Measurements from ENCODE around the gene ACTMAP.
"Not testable (repeated sequence)": the region's sequence is repeated elsewhere in the genome, so short reads cannot be mapped to it uniquely, and the experiment has no call there.

Gene ACTMAP

GRCh38 chr19:40743926-40744325 lies 6.4 kb downstream of the ACTMAP start:
- DNase-seq (ENCODE audit: low read depth in 2 of 2), result no peak

GRCh38 chr19:40742886-40743285 lies 7.4 kb downstream of the ACTMAP start:
- DNase-seq (ENCODE audit: low read depth in 2 of 2), result no peak

GRCh38 chr19:40742477-40742876 lies 7.8 kb downstream of the ACTMAP start:
- no peak for DNase-seq (ENCODE audit: low read depth in 2 of 2)

GRCh38 chr19:40741527-40742390 lies 8.5 kb downstream of the ACTMAP start:
- no peak for DNase-seq (ENCODE audit: low read depth in 2 of 2)

GRCh38 chr19:40740747-40741146 lies 9.5 kb downstream of the ACTMAP start:
- DNase-seq (ENCODE audit: low read depth in 2 of 2), result no peak

GRCh38 chr19:40739871-40740703 lies 10.2 kb downstream of the ACTMAP start:
- DNase-seq (ENCODE audit: low read depth in 2 of 2), result no peak

- no peak for DNase-seq (ENCODE audit: low read depth in 2 of 2)
Measured at GRCh38 chr19:40739030-40739839, 11.0 kb downstream of the ACTMAP start.

GRCh38 chr19:40737102-40737644 lies 13.1 kb downstream of the ACTMAP start:
- no peak for DNase-seq (ENCODE audit: low read depth in 2 of 2)

- DNase-seq (ENCODE audit: low read depth in 2 of 2), result no peak
Measured at GRCh38 chr19:40736661-40737060, 13.6 kb downstream of the ACTMAP start.

GRCh38 chr19:40735013-40735771 lies 15.1 kb downstream of the ACTMAP start:
- no peak for DNase-seq (ENCODE audit: low read depth in 2 of 2)

GRCh38 chr19:40733149-40733548 lies 17.1 kb downstream of the ACTMAP start:
- DNase-seq (ENCODE audit: low read depth in 2 of 2), result no peak

- not testable (repeated sequence) for DNase-seq (ENCODE audit: low read depth in 2 of 2)
Measured at GRCh38 chr19:40732304-40732703, 18.0 kb downstream of the ACTMAP start.

- not testable (repeated sequence) for DNase-seq (ENCODE audit: low read depth in 2 of 2)
Measured at GRCh38 chr19:40730065-40730464, 20.2 kb downstream of the ACTMAP start.

- DNase-seq (ENCODE audit: low read depth in 2 of 2), result no peak
Measured at GRCh38 chr19:40726279-40726678, 24.0 kb downstream of the ACTMAP start.

GRCh38 chr19:40724855-40725254 lies 25.4 kb downstream of the ACTMAP start:
- DNase-seq (ENCODE audit: low read depth in 2 of 2), result no peak

- DNase-seq (ENCODE audit: low read depth in 2 of 2), result no peak
Measured at GRCh38 chr19:40724315-40724714, 26.0 kb downstream of the ACTMAP start.

- no peak for DNase-seq (ENCODE audit: low read depth in 2 of 2)
Measured at GRCh38 chr19:40723661-40724254, 26.5 kb downstream of the ACTMAP start.

- no peak for DNase-seq (ENCODE audit: low read depth in 2 of 2)
Measured at GRCh38 chr19:40721936-40722661, 28.2 kb downstream of the ACTMAP start.

GRCh38 chr19:40721140-40721486 lies 29.2 kb downstream of the ACTMAP start:
- DNase-seq (ENCODE audit: low read depth in 2 of 2), result no peak

- DNase-seq (ENCODE audit: low read depth in 2 of 2), result no peak
Measured at GRCh38 chr19:40719414-40719894, 30.8 kb downstream of the ACTMAP start.
